ENCODE results near the gene WIPF2. TPM values are rescaled to one million over a fixed set of nuclear protein-coding genes. Genes with fewer than 3 reads are reported as not detected.
A peak's percentile ranks its signal among the peaks of the same experiment; 100 is the strongest.

WIPF2 gene, protein sequence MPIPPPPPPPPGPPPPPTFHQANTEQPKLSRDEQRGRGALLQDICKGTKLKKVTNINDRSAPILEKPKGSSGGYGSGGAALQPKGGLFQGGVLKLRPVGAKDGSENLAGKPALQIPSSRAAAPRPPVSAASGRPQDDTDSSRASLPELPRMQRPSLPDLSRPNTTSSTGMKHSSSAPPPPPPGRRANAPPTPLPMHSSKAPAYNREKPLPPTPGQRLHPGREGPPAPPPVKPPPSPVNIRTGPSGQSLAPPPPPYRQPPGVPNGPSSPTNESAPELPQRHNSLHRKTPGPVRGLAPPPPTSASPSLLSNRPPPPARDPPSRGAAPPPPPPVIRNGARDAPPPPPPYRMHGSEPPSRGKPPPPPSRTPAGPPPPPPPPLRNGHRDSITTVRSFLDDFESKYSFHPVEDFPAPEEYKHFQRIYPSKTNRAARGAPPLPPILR
- total RNA-seq = 13.3 TPM
- long read RNA-seq, full-length matches to known transcripts = 14 of 27 reads
- long read RNA-seq, partial matches to known transcripts = 4 of 27 reads
- long read RNA-seq, other reads (novel, unspliced or antisense) = 9 of 27 reads

DNA sequence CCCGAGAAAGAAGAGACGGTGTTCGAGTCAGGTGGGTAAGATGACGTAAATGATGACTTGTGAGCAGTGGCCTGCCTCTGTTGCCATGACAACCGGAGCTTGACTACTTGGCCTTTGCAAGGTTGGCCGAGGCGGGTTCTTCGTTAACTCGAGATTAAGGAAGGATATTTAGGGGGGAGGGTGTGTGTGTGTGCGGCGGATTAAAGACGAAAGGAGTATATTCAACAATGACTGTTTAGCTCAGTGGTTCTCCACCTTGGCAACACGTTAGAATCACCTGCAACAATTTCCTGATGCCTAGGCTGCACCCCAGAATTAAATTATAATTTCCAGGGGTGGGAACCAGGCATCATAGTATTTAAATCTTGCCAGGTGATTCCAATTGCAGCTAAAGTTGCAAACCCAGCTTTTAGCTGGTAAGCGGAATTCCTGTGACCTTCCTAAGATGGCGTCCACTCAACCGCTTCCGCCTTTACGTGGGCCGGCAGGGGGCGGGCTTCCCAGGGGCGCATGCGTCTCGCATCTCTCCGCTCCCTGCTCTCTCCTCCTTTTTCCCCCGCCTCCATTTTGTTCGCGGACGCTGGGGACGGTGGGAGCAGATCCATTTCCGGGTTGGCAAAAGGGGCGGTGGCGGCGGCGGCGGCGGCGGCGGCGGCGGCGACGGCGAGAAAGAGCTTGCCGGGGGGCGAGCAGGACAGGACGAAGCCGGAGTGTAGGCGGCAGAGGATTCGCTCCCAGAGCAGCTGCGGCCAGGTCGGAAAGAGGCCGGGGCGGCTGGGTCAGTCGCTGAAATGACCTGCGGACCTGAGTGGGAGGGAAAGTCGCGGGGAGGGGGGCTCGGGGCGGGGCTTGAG, at the start of gene WIPF2:
TSS of gene WIPF2 (plus strand) at position 565 of the 854 bp plus-strand sequence. CDS start 37,156 bp downstream, outside the sequence.
- intact Hi-C loops (cut with DNase I) = loop anchor here (5.0 kb wide), 1 partner anchor 68 kb away; the partner anchor contains the start of gene CDC6
- DNase-seq (ENCODE audit: low spot score) = peak; percentile 98

GRCh38 chr17:40170325-40170724, 48.8 kb upstream of the WIPF2 start:
- intact Hi-C loops (cut with DNase I) = no loop called here
- no peak for DNase-seq (ENCODE audit: low spot score)

GRCh38 chr17:40171750-40172149, 47.4 kb upstream of the WIPF2 start:
- intact Hi-C loops (cut with DNase I) = no loop called here
- no peak for DNase-seq (ENCODE audit: low spot score)

DNA sequence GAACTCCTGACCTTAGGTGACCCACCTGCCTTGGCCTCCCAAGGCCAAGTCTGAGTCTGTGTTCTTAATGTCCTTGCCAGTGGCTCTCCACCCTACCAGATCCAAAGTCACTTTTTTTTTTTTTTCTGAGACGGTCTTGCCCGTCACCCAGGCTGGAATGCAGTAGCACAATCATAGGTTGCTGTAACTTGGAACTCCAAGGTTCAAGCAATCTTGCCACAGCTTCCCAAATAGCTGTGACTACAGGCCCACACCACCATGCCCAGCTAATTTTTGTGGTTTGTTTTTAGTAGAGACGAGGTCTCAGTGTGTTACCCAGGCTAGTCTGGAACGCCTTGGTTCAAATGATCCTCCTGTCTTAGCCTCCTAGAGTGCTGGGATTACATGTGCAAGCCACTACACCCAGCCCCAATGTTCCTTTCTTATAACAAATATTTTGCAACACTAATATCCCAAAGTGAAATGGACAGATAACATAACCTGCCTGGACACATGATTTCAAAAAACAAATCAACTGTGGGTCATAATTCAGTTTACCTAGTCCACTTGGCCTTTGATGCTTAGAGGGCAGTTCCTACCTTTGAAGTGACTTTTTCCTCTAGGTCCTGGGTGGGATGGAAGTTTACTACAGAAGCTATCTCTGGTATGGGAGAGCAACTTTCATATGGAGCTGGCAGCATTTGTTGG, 45.9 kb upstream of the WIPF2 start:
- DNase-seq (ENCODE audit: low spot score) = no peak
- intact Hi-C loops (cut with DNase I) = no loop called here

- no peak for DNase-seq (ENCODE audit: low spot score)
- intact Hi-C loops (cut with DNase I) = no loop called here
Observed at GRCh38 chr17:40173778-40174135, 45.3 kb upstream of the WIPF2 start.

DNA sequence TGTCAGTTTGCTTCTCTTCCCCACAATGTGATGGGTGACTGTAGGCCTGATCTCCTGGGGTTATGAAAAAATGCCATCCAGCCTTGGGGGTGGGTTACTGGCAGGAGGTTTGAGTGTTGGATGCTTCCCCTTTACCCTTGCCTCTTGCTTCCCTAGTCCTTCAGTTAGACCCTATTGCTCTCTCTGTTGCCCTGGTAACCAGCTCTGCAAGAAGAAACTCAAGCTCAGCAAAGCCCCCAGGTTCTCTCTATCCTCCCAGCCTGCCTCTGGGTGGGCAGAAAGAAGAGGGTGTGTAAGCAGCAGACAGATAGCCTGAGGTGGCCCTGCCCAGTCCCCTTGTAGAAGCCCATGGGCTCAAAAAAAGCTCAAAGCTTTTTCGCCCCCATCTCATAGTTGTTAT, 44.6 kb upstream of the WIPF2 start:
- DNase-seq (ENCODE audit: low spot score) = no peak
- intact Hi-C loops (cut with DNase I) = no loop called here

GRCh38 chr17:40175928-40176753, 43.0 kb upstream of the WIPF2 start:
- DNase-seq (ENCODE audit: low spot score) = no peak
- intact Hi-C loops (cut with DNase I) = no loop called here

DNA sequence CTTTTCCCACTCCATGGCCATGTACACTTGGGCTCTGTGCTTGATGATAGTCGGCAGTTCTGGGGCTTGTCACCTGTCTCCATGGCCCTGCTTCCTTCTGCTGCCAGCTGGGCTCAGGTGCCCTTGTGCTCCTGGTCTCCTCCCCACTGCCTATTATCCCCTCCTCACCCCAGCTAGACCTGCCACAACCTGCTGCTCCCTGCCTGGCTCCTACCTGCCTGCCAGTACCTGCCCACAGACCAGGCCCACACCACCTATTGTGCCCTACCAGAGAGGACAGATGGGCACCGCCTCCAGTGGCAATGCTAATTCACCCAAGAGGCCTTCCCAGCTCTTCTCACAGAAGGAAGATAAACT, 42.4 kb upstream of the WIPF2 start:
- intact Hi-C loops (cut with DNase I) = no loop called here
- DNase-seq (ENCODE audit: low spot score) = no peak

DNA sequence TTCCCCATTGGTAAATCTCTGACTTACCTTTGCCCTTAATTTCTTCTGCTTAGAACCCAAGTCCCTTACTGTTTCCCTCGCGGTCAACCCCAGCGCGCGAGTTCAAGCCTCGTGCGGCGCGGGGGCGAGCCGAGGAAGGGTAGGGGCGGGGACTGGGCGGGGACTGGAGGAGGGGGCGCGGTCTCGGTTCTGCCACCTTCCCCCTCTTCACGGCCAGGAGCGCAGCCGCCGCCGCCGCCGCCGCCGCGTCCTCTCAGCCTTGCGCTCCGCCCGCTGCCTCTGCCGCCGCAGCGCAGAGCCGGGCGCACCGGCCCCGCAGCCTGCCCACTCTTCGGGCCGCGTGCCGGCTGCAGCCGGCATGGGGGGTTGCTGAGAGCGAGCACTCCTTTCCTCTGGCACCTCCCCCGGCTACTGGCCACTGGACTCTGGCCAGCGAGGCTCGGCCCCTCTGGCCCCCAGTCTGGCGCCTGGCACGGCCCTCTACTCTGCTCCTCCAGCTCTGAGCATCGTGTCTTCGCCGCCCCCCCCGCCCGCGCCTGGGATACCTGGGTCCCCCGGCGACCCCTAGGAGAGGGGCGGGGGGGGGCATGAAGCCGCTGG, 41.7 kb upstream of the WIPF2 start, which contains the start of gene RAPGEFL1:
TSS of gene RAPGEFL1 (plus strand) at position 196 of the 600 bp plus-strand sequence. CDS start at position 588, 392 bp downstream.
- intact Hi-C loops (cut with DNase I) = no loop called here
- peak; percentile 87 for DNase-seq (ENCODE audit: low spot score)

DNA sequence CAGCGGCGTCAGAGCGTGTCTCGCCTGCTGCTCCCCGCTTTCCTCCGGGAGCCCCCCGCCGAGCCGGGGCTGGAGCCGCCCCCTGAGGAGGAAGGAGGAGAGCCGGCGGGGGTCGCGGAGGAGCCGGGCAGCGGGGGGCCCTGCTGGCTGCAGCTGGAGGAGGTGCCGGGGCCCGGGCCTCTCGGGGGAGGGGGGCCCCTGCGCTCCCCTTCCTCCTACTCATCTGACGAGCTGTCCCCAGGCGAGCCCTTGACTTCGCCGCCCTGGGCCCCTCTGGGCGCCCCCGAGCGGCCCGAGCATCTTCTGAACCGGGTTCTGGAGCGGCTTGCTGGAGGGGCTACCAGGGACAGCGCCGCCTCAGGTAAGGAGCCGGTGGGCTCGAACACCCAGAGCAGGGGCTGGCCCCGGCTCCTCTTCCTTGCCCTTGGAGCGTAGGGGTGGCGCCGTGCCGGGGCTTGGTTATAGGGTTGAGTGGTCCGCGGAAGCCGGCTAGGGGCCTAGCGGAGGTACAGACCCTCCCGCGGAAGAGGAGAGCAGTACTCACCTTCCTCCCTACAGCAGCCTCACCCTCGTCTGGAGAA, 41.0 kb upstream of the WIPF2 start:
- no peak for DNase-seq (ENCODE audit: low spot score)
- intact Hi-C loops (cut with DNase I) = no loop called here

- DNase-seq (ENCODE audit: low spot score) = no peak
- intact Hi-C loops (cut with DNase I) = no loop called here
Observed at GRCh38 chr17:40178660-40179059, 40.4 kb upstream of the WIPF2 start.

GRCh38 chr17:40179923-40180659, 39.0 kb upstream of the WIPF2 start:
- DNase-seq (ENCODE audit: low spot score) = no peak
- intact Hi-C loops (cut with DNase I) = no loop called here

DNA sequence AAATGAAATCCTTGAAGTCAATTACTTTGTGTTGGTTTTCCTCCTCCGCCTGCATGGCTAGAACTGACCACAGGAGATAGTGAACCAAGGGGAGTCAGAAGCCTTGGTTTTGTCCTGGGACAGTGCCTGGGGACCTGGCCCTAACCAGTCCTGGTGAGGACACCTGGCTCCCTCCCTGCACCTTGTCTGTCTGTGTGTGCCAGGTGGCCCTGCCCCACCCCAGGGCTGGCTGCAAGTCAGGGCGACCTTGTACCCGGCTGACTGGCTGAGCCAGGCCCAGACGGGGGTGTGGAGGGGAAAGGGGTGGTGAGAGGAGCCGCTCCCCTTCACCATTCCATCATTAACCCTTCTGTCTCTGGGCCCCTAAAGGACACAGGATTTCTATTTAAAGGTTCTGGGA, 38.4 kb upstream of the WIPF2 start:
- intact Hi-C loops (cut with DNase I) = no loop called here
- no peak for DNase-seq (ENCODE audit: low spot score)

DNA sequence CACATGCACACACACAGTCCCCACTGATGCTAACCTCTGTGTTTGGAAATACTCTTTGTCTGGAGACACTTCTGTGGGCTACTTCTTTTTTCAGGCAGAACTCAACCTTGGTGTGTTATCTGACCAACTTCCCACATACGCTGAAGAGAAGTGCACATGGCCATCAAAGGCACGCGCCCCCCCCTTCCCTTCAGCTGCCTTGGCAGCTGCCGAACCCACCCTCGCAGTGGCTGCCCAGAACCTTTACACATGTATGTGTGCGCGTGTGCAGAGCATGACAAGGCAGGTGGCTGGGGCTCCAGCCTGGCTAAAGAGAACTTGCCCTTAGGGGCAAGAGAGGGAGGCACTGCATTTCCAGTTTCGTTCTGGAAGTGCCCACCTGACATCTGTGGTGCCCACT, 37.9 kb upstream of the WIPF2 start:
- DNase-seq (ENCODE audit: low spot score) = no peak
- intact Hi-C loops (cut with DNase I) = no loop called here

GRCh38 chr17:40182606-40183005, 36.5 kb upstream of the WIPF2 start:
- intact Hi-C loops (cut with DNase I) = no loop called here
- no peak for DNase-seq (ENCODE audit: low spot score)

GRCh38 chr17:40187238-40187637, 31.9 kb upstream of the WIPF2 start:
- no peak for DNase-seq (ENCODE audit: low spot score)
- intact Hi-C loops (cut with DNase I) = no loop called here

DNA sequence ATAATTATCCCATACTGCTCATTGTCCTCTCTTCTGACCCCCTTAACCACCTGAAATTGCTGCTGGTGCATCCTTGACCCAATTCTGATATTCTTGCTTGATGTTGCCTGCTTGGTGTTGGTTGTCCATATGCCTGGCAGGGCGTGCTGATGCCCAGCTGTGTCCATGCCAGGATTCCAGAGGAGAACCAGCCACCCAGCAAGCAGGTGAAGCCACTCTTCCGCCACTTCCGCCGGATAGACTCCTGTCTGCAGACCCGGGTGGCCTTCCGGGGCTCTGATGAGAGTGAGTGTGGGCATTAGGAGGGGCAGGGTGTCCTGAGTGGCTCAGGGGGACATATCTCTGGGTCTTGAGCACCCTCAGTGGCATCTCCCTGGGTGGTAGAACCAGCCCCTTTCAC, 30.4 kb upstream of the WIPF2 start:
- intact Hi-C loops (cut with DNase I) = no loop called here

More for the DNA sequence above, 30.4 kb upstream of the WIPF2 start:
- DNase-seq (ENCODE audit: low spot score) = no peak
